Myocyte (in vitro differentiated cells): ENCODE measurements around the gene KRT26. TPM values are rescaled to one million over a fixed set of nuclear protein-coding genes. Genes with fewer than 3 reads are reported as not detected.
"Not testable (repeated sequence)": the region's sequence is repeated elsewhere in the genome, so short reads cannot be mapped to it uniquely, and the experiment has no call there.

Source experiments
- DNase-seq: peaks from one replicate; pipeline ENCODE4 v3.0.0-alpha.2; 2012; ENCODE audit warnings: low read depth
- total RNA-seq: library from RNA; depleted of rRNA; stranded (reverse); fragments of >200 nt; gene quantifications from 2 replicates; pipeline ENCODE4 v1.2.3, GENCODE V29; 2014

Gene KRT26
- total RNA-seq, 1 donor from 2014 or later, result not detected

GRCh38 chr17:40794466-40794865 is 22.5 kb upstream of the KRT26 start:
- DNase-seq, result no peak

GRCh38 chr17:40793832-40794231 is 21.8 kb upstream of the KRT26 start:
- no peak for DNase-seq

GRCh38 chr17:40791787-40792436 is 19.9 kb upstream of the KRT26 start:
- DNase-seq, result peak; percentile 39

- DNase-seq, result no peak
Measured at GRCh38 chr17:40791111-40791510, 19.1 kb upstream of the KRT26 start.

- no peak for DNase-seq
Measured at GRCh38 chr17:40782450-40782849, 10.4 kb upstream of the KRT26 start, which contains the start of gene KRT27. Gene KRT27 (minus strand): TSS chr17:40782550. CDS start chr17:40782493, 57 bp downstream.

- DNase-seq, result no peak
Measured at GRCh38 chr17:40779181-40779909, 7.3 kb upstream of the KRT26 start.

GRCh38 chr17:40778461-40778860 is 6.5 kb upstream of the KRT26 start:
- no peak for DNase-seq

GRCh38 chr17:40777971-40778370 is 6.0 kb upstream of the KRT26 start:
- no peak for DNase-seq

GRCh38 chr17:40777459-40777858 is 5.5 kb upstream of the KRT26 start:
- no peak for DNase-seq

GRCh38 chr17:40775945-40776344 is 3.9 kb upstream of the KRT26 start:
- no peak for DNase-seq

- DNase-seq, result no peak
Measured at GRCh38 chr17:40765657-40766056, 6.3 kb downstream of the KRT26 start.

- no peak for DNase-seq
Measured at GRCh38 chr17:40763752-40764151, 8.2 kb downstream of the KRT26 start.

- DNase-seq, result no peak
Measured at GRCh38 chr17:40760105-40761016, 11.6 kb downstream of the KRT26 start.

- no peak for DNase-seq
Measured at GRCh38 chr17:40755231-40755630, 16.8 kb downstream of the KRT26 start, which contains the start of gene KRT25. Gene KRT25 (minus strand): TSS chr17:40755331. CDS start chr17:40755271, 60 bp downstream.

- no peak for DNase-seq
Measured at GRCh38 chr17:40753804-40754203, 18.2 kb downstream of the KRT26 start.

- no peak for DNase-seq
Measured at GRCh38 chr17:40751065-40751464, 20.9 kb downstream of the KRT26 start.

- no peak for DNase-seq
Measured at GRCh38 chr17:40750391-40750790, 21.6 kb downstream of the KRT26 start.

- not testable (repeated sequence) for DNase-seq
Measured at GRCh38 chr17:40748666-40749065, 23.3 kb downstream of the KRT26 start.

- DNase-seq, result no peak
Measured at GRCh38 chr17:40738553-40738952, 33.4 kb downstream of the KRT26 start.

GRCh38 chr17:40735016-40735415 is 37.0 kb downstream of the KRT26 start:
- DNase-seq, result no peak

- DNase-seq, result no peak
Measured at GRCh38 chr17:40734018-40734417, 38.0 kb downstream of the KRT26 start.

- no peak for DNase-seq
Measured at GRCh38 chr17:40730970-40731369, 41.0 kb downstream of the KRT26 start.
